GM10266 (cell line): ENCODE measurements around the gene SBNO2.

Experiments
- DNase-seq: peaks from one replicate; pipeline ENCODE4 v3.0.0; 2012; ENCODE audit errors: extremely low spot score
- CTCF ChIP-seq: IDR thresholded peaks from 2 replicates; pipeline ENCODE4 v1.5.1; 2012; ENCODE audit warnings: mild to moderate bottlenecking, low read depth; ENCODE audit not compliant: control insufficient read depth, insufficient read depth; ENCODE audit errors: missing control alignments

The SBNO2 gene

GRCh38 chr19:1068009-1069001, 105.8 kb downstream of the SBNO2 start:
- peak; percentile 71 for DNase-seq
- TF ChIP-seq CTCF, result no peak

GRCh38 chr19:1067341-1067957, 106.6 kb downstream of the SBNO2 start:
- peak; percentile 82 for DNase-seq
- TF ChIP-seq CTCF, result no peak

- peak; percentile 93 for DNase-seq
Observed at GRCh38 chr19:1066748-1067340, 107.2 kb downstream of the SBNO2 start, which contains the start of gene ARHGAP45. Gene ARHGAP45 (plus strand): TSS chr19:1067167. CDS start chr19:1067406, 239 bp downstream.

GRCh38 chr19:1066251-1066747, 107.8 kb downstream of the SBNO2 start:
- no peak for DNase-seq
- TF ChIP-seq CTCF, result no peak

More at GRCh38 chr19:1066748-1067340, 107.2 kb downstream of the SBNO2 start, which contains the start of gene ARHGAP45:
- no peak for TF ChIP-seq CTCF

- no peak for TF ChIP-seq CTCF
- no peak for DNase-seq
Observed at GRCh38 chr19:1065606-1066109, 108.4 kb downstream of the SBNO2 start.

GRCh38 chr19:1064661-1065605, 109.1 kb downstream of the SBNO2 start:
- peak; percentile 74 for DNase-seq
- peak; percentile 77 for TF ChIP-seq CTCF
